Suppressor macrophage treated with lipopolysaccharide for 4 hours (primary cell): ENCODE data around the gene LRGUK.
"Not testable (repeated sequence)": the region's sequence is repeated elsewhere in the genome, so short reads cannot be mapped to it uniquely, and the experiment has no call there.

Source experiments
- DNase-seq: peaks from one replicate; pipeline ENCODE4 v3.0.0-alpha.2; 2020

The LRGUK gene

GRCh38 chr7:134189559-134189958 lies 62.4 kb downstream of the LRGUK start:
- DNase-seq: no peak

DNA sequence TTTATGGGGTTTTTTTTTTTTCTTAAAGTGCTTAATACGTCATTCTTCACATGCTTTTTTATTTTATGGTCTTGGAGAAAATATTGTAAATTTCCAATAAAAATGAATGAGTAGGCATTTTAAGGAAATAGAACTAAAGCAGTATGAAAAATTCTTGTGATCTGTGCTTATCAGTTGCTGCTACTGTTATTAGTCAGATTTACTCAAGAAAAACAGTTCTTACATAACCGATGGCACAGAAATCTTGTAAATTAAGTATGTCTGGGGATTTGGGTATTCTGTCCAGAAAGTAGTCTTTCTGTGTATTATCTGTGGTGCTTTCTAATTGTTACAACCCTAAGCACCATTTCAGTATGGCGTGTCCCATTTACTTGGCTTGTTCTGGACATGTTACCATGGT lies 64.7 kb downstream of the LRGUK start:
- peak; percentile 38 for DNase-seq

GRCh38 chr7:134193240-134193639 lies 66.1 kb downstream of the LRGUK start:
- DNase-seq: no peak

- no peak for DNase-seq
Observed at GRCh38 chr7:134195252-134195651, 68.1 kb downstream of the LRGUK start.

GRCh38 chr7:134196439-134196838 lies 69.3 kb downstream of the LRGUK start:
- DNase-seq: no peak

DNA sequence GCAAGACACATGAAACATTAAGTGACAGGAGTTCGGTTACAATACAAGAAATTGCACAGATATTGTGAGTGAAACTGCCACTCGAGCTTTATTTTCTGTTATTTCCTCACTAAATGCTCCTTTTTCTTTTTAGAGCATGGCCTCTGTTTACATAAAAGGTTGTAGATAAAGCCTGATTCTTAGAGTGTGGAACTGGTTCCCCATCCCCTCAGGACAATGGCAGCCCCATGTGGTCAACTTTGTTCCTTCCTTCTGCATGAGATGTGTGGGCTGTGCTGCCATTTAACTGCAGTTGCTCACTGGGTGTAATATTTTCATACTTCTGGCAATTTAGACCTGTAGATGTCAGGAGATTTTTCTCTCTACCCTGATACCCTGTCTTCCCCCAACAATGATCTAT lies 70.2 kb downstream of the LRGUK start:
- DNase-seq: no peak

DNA sequence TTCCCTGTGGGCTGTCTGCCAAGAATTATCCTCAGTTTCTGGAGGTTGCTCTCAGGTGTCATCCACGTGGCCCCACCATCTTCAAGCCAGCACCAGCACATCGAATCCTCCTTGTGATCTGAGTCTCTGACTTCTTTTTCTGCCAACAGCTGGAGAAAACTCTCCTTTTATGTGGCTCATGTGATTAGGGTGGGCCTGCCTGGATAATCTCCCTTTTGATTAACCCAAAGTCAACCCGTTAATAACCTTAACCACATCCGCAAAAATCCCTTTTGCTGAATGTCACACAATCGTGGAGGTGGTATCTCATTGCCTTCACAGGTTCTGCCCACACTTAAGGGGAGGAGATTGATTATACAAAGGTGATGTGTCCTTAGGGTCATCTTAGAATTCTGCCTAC lies 73.8 kb downstream of the LRGUK start:
- DNase-seq: no peak

DNA sequence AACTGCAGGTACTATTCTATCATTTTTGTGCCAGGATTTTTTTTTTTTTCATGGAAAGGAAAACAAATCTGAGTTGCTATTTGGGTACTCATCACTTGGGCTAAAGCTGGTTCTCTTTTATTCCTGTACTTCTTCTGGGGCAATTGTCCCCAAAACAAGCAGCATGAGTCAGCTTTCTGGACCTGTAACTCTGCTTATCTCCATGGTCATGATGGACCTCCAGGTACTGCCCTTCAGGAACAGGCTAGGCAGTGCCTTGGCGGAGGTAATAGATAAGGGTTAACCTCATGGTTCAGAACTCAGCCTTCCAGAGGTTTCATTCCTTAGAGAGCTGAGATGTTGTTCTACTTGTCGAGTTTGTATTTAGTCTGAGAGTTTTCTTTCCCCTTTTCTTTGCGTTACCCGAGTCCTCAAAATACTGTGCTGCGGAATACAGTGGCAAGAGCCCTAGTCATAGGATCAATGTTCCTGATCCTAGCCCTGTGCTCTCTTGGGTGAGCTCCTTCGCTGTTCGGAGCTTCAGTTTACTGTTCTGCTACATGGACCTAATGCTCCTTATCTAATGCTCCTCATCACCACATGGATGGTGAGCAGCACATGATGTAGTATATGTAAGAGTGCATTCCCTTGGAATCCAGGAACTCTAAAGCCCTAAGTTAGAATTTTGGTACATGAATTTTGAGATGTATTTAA lies 74.6 kb downstream of the LRGUK start:
- DNase-seq: no peak

GRCh38 chr7:134203186-134203889 lies 76.2 kb downstream of the LRGUK start:
- DNase-seq: no peak

GRCh38 chr7:134209322-134210015 lies 82.3 kb downstream of the LRGUK start:
- DNase-seq: no peak

DNA sequence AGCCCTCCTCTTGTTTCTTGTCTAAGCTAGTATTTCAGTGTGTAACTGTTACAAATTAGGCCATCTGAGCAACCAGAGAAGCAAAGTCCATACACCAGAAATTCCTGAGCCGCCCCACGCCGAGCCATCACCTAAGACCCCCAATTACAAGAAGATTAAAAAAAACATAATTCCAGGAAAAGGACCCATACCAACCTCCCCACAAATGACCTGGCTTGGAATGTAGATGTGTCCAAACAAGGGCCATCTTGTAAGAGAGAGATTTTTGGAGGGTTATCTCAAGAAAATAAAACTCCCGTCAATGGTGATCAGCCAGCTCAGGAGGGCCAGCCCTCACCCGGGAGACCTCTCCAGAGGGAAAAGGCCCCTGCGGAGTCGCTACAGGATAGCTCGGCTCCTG lies 83.1 kb downstream of the LRGUK start:
- no peak for DNase-seq

DNA sequence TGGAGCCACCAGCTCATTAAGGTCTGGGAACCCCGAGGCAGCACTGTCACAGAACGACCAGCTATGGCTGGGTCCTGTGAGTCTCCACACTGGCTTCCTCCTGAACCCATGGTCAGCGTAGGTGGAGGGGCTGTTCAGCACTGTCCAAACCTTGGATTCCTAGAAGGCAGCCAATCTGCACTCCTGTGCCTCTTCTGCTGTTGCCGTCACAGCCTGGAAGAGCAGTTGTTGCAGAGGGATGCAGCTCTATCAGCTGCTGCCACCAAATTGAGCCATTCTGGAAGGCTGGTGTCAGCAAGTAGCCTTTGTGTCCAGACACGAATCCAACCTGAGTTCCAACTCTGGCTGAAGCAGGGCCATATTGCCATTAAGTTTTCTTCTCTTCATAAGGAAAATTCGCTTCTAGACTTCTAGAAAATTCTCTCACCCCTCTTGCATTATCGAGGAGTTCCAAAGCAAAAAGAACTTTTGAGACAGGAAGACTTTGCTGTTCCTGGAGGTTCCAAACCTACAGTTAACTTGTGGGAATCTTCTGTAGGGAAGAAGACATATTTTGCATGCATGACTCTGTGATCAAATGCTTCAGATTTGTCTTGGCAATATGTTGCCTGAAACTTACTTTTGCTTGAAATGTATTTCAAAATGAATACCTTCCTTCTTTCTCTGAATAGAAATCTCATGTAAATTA lies 84.0 kb downstream of the LRGUK start:
- no peak for DNase-seq

- no peak for DNase-seq
Observed at GRCh38 chr7:134211817-134212216, 84.7 kb downstream of the LRGUK start.

- DNase-seq: peak; percentile 83
Observed at GRCh38 chr7:134212576-134213546, 85.7 kb downstream of the LRGUK start.

DNA sequence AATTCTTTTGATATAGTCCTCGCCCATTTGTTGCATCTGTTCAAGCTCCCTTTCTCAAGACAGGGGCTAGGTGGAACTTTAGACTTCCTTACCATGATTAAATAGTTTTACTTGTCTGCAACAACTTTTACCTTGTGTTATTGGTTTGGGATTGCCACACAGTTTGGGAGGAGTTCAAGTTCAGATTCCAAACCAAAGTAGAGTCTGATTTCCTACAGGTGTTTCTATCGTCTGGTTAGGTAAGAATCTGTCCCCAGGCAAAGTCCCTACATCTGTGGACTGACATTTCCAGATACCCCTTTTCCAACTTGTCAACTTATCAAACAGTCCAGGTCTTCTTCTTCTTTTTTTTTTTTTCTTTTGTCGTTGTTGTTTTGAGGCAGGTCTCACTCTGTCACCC lies 93.1 kb downstream of the LRGUK start:
- no peak for DNase-seq

GRCh38 chr7:134231296-134231695 lies 104.2 kb downstream of the LRGUK start:
- DNase-seq: not testable (repeated sequence)

DNA sequence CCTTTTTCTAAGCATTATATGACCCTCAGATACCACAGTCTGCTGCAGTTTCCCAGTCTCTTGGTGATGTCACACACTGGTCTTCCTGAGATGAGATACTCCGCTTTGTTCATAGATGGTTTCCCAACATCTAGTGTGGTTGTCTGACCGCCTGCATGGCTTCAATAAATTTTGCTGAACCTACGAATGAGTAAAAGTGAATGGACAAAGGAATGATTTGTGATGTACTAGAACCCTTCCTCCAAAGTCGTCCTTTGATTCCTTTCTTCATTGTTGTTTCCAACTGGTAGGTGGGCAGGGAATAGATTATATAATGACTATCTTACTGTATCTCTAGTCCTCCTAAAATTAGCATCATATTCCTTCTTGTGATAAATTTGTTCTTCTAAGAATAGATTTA lies 107.1 kb downstream of the LRGUK start:
- DNase-seq: no peak

GRCh38 chr7:134245253-134245652 lies 118.1 kb downstream of the LRGUK start:
- DNase-seq: no peak

DNA sequence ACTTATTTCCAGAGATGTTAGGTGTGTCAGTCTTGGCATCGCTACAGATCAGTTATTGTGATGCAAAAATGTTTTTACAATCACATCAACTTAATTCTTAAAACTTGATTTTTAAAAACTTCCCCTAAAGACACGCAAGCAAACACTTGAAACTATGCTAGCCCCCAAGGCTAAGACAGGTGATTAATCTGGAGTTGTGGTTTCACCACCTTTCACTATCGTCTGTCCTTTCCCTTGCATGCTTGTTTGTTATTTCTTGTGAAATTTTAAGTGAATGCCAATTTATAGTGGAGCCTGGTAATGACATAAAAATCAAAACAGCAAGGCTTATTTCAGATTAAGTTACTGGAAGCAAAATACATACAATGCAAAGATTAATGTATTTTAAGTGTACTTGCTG lies 119.2 kb downstream of the LRGUK start:
- no peak for DNase-seq

- no peak for DNase-seq
Observed at GRCh38 chr7:134246761-134247160, 119.6 kb downstream of the LRGUK start.

GRCh38 chr7:134248196-134248595 lies 121.1 kb downstream of the LRGUK start:
- DNase-seq: no peak

- DNase-seq: peak; percentile 35
Observed at GRCh38 chr7:134254311-134254710, 127.2 kb downstream of the LRGUK start.
